Stimulated activated CD8-positive, alpha-beta memory T cell treated with anti-CD3 and anti-CD28 coated beads, Interleukin-2, amount 100 ng/mL, for 1 hour (primary cell): ENCODE results near the gene RPL19.
"Not testable (repeated sequence)": the region's sequence is repeated elsewhere in the genome, so short reads cannot be mapped to it uniquely, and the experiment has no call there.

Experiments
- DNase-seq, 2 donors: peaks; one replicate each; pipeline ENCODE4 v3.0.0-alpha.2; 2020; ENCODE audit warnings: low read depth in 2 of 2

RPL19 gene

DNA sequence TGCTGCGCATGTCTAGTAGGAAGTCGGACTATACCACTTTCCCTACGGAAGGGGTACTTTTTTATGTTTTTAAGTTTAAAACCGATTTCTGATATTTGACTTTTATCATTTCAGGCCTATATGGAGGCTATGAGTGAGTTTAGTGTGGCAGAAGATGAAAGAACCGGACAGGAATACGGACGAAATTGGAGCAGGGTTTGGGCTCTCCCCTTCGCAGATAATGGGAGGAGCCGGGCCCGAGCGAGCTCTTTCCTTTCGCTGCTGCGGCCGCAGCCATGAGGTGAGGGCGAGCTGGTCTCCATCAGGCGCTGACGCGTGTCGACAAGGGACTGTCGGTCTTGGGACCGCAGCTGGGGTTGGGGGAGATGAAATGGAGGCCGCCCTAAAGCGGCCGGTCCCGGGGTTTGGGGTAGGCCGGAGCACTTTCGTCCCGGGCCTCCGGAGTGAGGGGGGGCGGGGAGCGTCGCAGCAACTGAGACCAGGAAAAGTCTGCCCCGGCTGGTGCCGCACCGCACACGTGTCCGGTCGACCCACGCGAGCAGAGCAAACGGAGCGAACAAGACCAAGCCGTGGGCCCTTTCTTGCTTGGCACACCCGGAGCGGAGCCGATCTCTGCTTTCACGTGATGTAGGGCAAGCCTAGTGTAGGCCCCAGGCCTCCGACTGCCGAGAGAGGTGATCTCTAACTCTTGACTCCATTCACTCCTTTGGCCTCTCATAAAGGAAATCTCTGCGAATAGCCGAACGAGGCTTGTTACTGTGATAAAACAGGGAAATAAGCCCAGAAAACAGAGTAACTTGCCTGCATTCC lies at the start of gene RPL19:
TSS of gene RPL19 (plus strand) at position 214 of the 810 bp plus-strand sequence. CDS start at position 276, 62 bp downstream.
- peak; percentile 60 to 68 for DNase-seq

DNA sequence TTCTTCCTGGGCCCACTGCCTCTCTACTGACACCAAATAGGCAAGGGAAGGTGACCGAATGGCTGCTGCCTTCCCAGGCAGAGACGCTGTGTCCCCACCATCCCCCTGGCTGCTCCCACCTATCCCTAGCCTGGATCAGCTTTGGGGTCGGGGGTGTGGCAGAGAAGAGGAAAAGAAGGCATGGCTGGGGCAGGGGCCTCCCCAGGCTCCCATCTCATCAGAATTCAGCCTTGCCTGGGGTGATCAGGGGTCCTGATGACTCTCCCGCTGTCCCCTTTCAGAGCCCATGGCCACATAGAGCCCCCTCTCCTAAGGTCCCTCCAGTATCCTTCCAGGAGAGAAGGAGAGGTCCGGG lies 49.3 kb upstream of the RPL19 start:
- DNase-seq: no peak

DNA sequence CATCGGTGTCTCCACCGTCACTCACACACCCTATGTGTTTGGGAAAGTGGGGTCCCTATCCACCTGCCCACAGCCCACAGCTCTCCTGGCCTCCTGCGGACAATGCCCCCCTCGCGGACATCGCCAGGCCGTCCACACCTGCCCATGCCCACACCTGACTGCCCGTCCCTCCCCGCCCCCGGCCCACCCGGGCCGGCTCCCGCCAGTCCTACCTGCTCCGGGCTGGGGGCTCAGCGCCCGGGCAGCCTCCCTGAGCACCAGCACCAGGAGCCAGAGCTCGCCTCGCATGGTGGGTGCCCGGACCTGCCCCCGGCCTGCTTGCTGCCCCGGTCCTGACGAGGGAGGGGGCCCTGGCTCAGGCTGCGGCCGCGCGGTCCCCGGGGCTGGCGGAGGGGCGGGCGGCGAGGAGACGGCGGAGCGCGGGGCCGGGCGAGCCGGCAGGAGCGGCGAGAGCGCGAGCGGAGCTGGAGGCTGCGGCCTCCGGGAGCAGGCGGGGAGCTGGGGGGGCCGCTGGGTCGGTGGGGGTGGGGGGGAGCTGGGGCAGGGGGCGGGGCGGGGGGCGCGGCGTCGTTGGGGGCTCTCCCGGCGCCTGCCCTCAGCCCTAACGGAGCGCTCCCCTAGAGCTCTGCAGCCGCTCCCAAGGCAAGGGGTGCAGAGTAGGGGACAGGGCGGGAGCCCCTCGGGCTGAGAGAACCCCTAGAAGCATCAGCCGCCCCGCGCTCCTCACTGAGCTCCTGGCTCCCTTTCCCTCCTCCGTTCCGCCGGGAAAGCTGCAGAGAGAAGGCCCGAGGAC lies 48.7 kb upstream of the RPL19 start, which contains the start of gene PLXDC1:
TSS of gene PLXDC1 (minus strand) at position 488 of the 793 bp plus-strand sequence. CDS start at position 288, 200 bp downstream.
- DNase-seq: no peak

DNA sequence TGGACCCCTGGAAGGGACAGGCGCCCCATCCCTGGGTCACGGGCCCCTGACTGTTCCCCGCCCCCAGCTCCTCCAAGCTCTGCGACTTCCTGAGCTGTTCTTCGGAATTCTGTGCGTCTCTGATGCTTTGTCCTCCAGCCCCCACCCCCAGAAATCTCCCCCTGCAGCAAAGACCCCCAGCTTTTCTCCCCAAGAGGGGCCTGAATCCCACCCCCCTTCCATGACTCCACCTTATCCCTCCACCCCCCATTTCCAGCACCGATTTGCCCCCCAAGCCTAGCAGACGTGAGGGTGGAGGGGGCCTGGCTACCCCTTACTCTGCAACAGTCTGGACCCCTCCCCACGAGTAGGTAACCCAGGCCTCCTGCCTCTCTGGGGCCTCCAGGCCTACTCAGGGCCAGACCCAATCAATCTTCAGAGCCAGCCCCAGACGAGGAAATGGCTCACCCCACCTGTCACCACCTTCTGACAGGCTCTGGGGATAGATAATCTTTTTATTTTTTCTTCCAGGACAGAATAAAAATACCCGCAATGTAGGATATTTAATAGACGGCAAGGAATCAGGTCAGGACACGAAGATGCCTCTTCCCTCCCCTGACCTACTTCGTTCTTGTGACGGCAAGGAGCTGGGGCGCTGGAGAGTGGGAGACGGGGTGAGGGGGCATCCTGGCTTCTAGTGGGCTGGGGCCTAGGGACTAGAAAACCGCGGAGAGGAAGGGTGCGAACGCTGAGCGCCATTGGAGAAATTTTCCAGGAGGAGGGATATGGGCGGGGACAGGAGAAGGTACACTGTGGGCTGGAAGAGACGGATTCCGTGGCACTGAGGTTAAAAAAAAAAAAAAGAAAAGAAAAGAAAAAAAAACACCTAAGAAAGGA lies 47.9 kb upstream of the RPL19 start:
- DNase-seq: no peak

DNA sequence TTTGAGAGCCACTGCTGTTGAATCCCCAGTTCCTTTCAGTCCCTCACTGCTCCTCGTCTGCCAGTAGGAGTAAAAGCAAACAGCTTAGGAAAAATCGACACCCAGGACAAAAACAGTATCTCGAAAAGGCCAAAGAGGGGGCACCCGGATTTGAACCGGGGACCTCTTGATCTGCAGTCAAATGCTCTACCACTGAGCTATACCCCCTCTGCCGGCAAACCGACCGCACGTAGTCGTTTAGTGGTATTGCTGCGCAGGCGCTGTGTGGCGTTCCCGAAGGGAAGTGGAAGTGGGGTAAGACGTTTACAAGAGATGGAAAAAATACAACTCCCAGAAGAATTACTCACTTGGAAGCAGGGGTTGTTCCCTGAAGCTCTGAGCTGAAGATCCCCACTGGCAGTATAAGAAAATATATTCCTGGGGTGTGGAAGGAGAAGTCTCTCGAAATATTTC lies 46.5 kb upstream of the RPL19 start:
- DNase-seq: peak; percentile 89 to 90

DNA sequence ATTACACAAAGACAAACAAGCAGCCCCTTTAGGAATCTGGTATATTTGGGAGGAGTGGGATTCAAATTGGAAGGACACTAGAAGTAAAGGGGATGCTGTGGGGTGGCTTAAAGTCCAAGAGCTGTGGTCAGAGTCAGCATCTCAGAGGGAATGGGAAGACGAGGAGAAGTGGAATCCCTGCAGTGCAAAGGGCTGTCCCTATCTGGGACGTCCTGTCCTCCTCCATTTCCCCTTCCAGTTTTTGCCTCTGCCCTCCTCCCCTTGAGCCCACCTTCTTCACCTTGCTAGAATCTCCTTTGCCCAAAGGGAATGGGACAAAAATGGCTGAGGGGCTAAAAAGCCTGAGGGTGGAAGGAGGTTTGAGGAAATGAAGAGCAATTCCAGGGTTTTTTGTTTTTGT lies 44.4 kb upstream of the RPL19 start:
- no peak for DNase-seq

DNA sequence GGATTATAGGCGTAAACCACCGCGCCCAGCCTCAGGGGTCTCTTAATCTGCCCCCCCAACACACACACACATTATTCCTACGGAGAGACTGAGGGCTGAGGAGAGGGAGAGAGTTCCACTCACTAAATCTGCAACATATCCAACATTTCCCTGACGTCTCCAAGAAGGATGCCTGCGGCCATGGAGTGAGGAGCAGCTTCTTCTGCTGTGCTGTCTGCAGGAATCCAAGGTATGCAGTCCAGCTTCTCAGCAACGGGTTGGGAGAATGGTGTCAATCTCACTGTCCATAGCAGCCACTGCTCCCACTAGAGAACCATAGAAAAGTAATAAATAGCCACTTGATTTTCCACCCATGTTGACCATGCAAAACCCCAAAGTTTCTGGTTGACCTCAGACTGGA lies 43.6 kb upstream of the RPL19 start:
- no peak for DNase-seq

DNA sequence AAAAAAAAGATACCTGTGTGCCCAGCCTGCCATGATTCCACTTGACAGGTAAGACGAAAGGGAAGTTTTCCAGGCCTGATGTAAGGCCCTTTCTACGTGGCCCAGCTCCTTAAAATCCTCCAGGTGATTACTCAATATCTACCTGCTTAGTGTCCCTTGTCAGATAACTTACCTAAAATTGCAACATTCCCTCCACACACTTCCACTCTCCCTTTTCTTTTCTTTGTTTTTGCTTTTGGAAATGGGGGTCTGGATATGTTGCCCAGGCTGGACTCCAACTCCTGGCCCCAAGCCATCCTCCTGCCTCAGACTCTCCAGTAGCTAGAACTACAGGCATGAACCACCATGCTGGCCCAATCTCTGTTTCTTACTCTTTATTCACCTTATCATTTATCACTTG lies 41.5 kb upstream of the RPL19 start:
- DNase-seq: no peak

DNA sequence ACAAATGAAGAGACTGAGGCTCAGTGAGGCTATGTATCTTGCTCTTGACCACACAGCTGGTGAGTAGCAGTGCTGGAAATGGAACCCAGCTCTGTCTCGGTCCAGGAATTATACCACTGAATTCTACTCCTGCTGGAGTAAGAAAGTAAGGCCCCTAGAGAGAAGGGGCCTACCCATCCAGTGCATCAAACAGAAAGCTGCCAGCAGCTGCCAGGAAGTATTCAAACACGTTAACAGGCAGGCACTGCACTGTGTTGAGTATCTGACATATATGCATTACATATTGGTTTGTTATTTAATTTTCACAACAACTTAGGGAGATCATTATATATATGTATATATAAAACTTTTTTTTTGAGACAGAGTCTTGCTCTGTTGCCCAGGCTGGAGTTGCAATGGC lies 38.1 kb upstream of the RPL19 start:
- no peak for DNase-seq

DNA sequence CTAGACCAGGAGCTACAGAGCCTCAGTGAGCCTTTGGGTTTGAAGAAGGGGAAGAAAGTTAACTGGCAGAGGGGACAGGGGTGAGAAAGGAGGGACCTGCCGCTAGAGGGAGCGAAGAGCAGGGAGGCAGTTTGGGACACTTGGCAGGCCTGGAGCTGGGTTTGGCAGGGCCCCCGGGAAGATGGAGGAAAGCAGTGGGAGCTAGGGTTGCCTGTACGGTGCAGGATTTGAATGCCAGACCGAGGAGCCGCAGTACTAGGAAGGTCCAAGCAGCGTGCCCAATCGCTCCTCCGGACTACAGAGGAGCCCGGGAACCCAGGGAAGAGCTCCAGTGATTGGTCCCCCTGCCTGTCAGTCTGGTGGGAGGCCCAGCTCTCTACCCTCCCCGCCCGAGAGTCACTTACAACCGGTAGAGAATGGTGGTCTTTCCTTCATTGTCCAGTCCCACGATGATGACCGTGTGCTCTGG lies 35.4 kb upstream of the RPL19 start:
- DNase-seq: peak; percentile 42 to 55

DNA sequence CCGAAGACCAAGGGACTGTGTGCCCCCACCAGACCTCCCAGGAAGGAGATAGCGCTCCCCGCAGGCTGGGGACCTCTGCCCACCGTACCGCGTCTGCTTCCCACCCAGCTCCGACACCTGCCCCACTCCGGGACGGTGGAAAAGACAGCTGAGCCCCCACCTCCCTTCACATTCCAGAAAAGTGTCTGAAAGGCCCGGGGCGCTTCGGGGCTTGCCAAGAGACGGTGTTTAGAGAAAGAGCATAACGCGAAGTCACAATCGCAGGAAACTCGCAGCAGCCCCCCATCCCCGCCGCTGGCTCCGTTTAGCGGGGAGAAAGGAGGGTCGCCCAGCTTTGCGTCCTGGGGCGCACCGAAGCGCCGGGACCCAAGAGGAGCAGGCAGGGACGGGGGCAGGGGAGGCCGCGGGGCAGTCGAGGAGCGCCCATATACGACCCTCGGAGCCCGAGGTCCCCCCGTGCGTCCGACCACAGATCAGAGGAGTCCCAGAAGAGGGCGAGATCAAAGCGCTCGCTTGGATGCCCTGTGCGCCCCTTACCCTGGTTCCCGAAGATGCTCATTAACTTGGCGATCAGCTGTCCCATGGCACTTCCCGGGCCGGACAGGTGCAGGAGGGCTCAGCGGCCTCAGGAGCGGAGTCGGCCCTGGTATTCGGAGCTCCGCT lies 34.8 kb upstream of the RPL19 start:
- no peak for DNase-seq

DNA sequence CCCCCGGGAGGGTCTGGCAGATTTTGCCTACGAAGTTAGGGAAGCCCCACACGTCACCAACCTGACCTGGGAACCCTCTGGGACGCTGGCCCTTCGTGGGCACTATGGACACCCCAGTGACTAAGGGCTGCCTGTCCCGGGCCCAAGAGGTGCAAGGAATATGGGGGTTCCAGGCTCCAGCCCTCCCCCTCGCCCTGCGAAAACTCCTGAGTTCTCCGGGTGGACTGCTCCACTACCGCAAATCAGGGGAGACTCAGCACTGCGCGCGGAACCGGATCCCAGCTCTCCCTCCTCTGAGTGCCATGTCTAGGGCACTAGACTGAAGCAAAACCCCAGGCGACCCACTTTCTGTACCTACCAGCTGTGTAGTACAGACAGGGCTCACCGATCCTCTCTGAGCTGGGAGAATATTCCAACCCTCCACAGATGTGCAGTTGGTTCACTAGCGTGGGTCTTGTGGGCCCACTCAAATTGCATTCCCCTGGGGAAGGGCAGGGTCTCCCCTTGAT lies 34.2 kb upstream of the RPL19 start, which contains the start of gene ARL5C:
TSS of gene ARL5C (minus strand) at position 321 of the 509 bp plus-strand sequence. CDS start 401 bp downstream, outside the sequence.
- no peak for DNase-seq

DNA sequence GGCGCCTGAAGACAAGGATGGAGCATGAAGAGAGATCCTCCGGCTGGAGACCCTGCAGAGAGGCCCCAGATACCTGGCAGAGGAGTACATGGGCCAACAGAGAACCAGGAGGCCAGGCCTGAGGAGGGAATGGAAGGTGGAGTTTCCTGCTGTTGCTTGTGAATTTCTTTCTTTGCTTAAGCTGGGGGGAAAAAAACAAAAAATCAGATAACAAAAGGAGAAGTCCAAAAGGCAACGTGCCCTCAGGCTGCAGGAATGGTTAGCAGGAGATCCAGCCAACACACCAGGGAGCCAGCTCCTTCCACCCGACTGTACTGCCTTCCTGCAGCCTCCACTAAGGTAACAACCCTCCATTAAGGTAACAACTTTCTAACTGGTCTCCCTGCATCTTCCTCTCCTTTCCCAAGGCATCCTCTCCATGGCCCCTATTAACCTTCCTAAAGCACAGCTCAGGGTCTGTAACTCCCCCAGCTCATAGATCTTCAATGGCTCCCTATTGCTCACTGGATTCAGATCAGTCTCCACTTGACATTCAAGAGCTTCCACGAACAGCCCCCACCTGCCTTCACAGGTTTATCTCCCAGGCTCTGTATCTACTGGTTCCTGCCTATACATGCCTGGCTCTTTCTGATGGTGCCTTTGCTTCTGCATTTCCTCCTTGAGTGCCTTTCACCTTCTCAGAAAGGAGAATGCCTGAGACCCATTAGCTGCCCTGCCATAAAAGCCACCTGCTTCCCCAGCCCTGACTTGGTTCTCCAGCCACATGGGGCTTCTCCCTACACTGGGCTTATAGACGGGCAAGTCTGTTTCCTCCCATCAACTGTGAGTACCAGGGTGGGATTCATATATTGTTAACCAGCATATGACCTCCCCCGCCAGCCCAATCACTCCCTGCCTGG lies 33.4 kb upstream of the RPL19 start:
- no peak for DNase-seq

DNA sequence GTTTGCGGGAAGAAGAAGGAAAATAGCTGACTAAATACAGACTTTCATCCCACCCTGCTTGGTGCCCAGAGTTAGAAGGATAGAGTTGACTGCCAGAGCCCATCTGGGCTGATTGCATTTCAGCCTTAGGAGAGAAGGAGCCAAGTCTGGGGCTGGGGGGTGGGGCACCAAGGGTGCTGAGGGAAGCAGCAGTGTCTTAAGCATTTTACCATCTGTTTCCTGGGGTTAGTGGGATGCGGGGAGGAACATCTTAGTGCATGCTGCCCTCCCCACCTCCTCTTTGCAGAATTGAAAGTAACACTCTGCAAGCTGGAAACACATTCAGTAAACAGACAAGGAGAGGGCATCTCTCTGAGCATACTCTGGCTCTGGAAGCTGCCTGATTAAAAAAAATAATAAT lies 32.6 kb upstream of the RPL19 start:
- DNase-seq: no peak

DNA sequence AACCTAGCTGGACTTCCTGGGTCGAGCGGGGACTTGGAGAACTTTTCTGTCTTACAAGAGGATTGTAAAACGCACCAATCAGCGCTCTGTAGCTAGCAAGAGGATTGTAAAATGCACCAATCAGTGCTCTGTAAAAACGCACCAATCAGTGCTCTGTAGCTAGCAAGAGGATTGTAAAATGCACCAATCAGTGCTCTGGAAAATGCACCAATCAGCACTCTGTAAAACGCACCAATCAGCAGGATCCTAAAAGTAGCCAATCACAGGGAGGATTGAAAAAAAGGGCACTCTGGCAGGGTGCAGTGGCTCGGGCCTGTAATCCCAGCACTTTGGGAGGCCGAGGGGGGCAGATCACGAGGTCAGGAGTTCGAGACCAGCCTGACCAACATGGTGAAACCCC lies 31.6 kb upstream of the RPL19 start:
- DNase-seq: not testable (repeated sequence)

DNA sequence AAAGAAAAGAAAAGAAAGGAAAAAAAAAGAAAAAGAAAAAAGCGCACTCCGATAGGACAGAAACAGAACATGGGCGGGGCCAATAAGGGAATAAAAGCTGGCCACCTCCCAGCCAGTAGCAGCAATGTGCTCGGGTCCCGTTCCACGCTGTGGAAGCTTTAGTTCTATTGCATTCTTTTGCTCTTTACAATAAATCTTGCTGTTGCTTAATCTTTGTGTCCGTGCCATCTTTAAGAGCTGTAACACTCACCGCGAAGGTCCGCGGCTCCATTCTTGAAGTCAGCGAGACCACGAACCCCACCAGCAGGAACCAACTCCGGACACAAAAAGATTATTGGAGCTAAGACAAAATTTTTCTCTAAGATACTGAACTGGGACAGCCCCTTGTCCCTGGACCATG lies 31.0 kb upstream of the RPL19 start:
- DNase-seq: no peak

DNA sequence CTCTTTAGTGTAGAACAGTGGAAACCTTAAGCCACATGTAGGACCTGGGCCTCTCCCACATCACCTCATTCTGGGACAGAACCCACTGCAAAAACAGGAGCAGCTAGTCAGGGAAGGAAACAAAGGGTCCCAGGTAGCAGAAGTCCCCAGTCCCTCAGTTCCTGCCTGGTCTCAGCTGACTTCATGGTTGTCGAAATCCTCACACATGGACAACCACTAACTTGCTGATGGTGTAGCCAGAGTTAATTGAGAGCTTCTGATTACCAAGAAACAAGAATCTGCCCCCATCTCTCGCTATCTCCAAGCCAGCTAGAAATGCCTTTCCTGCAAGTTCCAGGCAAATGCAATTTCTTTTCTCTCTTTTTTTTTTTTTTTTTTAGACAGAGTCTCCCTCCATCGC lies 30.6 kb upstream of the RPL19 start:
- no peak for DNase-seq

DNA sequence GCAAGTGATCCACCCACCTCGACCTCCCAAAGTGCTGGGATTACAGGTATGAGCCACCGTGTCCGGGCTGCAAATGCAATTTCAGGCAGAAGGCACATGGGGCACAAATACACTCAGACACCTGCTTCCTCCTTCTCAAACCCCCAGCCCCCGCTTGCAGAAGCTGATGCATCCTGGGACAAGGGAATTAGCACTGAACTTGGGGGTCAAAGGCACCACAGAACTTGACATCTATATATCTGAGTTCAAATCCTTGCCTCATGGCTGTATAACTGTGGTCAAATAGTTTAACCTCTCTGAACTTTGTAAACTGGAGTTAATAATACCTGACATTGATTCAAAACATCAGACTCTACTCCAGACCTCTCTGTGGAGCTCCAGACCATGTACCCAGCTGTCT lies 30.0 kb upstream of the RPL19 start:
- DNase-seq: no peak

DNA sequence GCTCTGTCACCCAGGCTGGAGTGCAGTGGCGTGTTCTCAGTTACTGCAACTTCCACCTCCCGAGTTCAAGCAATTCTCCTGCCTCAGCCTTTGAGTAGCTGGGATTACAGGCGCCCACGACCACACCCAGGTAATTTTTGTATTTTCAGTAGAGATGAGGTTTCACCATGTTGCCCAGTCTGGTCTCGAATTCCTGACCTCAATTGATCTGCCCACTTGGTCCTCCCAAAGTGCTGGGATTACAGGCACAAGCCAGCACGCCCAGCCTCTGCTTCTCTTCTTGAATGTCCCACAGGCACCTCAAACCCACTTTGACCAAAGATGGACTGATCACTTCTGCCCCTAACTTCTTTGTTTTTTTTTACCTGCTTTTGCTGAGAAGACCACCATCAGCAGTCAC lies 29.5 kb upstream of the RPL19 start:
- DNase-seq: no peak

DNA sequence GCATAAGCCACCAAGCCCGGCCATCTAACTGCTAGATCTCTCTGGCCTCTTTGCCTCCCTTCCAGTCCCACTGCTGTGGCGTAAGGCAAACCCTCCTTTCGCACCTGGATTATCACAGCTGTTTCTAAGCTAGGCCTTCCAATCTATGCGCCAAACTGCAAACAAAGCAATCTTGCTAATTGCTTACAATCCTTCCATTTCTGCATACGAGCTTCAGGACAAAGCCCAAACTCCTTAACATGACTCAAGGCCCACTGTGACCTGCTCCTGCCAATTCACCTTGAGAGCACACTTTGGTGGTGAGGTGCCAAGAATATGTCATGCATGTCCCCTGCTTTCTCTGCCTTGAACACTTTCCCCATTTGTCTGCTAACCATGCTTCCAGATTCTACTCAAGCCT lies 28.1 kb upstream of the RPL19 start:
- DNase-seq: no peak
